ENCODE results near the gene LRRC27. TPM values are rescaled to one million over a fixed set of nuclear protein-coding genes. Genes with fewer than 3 reads are reported as not detected.

The LRRC27 gene
- total RNA-seq, 4 donors from 2014 or later, result 1.5 to 5.3 (median 2.4) TPM

GRCh38 chr10:132417957-132418441, 86.0 kb downstream of the LRRC27 start:
- no peak for DNase-seq
- Histone ChIP-seq H3K27me3 (no peaks in the 10 kb centered on the region), H3K36me3 (peaks cover 0 to 25% (median 0%) of the 10 kb centered on the region in 3 donors), H3K27ac (peak overlapping the region; percentile 77 to 93 (median 88)), H3K4me1 (peaks cover 59 to 99% (median 68%) of the 10 kb centered on the region in 3 donors), H3K4me3 (no peak overlapping the region), H3K9me3 (no peaks in the 10 kb centered on the region)
- intact Hi-C loops (cut with DNase I), result no loop called here
- peak in 1 of 4 donors; percentile 29 for TF ChIP-seq POLR2A (IDR thresholded peaks at IDR 0.05)
- TF ChIP-seq CTCF (IDR thresholded peaks at IDR 0.05), result no peak
- WGBS, 2 donors, result 48 to 51% methylated on average over 11 to 12 of the region's 20 CpGs

- intact Hi-C loops (cut with DNase I), result no loop called here
- Histone ChIP-seq H3K4me1 (peaks cover 52 to 99% (median 68%) of the 10 kb centered on the region in 3 donors), H3K27me3 (no peaks in the 10 kb centered on the region), H3K27ac (peak overlapping the region; percentile 77 to 93 (median 88)), H3K4me3 (no peak overlapping the region), H3K9me3 (no peaks in the 10 kb centered on the region), H3K36me3 (peaks cover 0 to 25% (median 0%) of the 10 kb centered on the region in 3 donors)
- TF ChIP-seq CTCF (IDR thresholded peaks at IDR 0.05) (no peak), POLR2A (IDR thresholded peaks at IDR 0.05) (peak in 3 of 4 donors; percentile 36 to 58 (median 36))
- 25% methylated on average over 4 of the region's 18 CpGs; no CpG with 5 or more reads in 1 of the 2 donors for WGBS, 2 donors
- no peak for DNase-seq
Observed at GRCh38 chr10:132418527-132419416, 86.8 kb downstream of the LRRC27 start.

- Histone ChIP-seq H3K27ac (peak overlapping the region; percentile 77 to 93 (median 88)), H3K36me3 (peaks cover 0 to 25% (median 0%) of the 10 kb centered on the region in 3 donors), H3K4me3 (no peak overlapping the region), H3K27me3 (no peaks in the 10 kb centered on the region), H3K4me1 (peaks cover 55 to 99% (median 63%) of the 10 kb centered on the region in 3 donors), H3K9me3 (no peaks in the 10 kb centered on the region)
- intact Hi-C loops (cut with DNase I), result no loop called here
- WGBS, 2 donors, result 80 to 93% methylated on average over 6 to 8 of the region's 25 CpGs
- TF ChIP-seq CTCF (IDR thresholded peaks at IDR 0.05) (no peak), POLR2A (IDR thresholded peaks at IDR 0.05) (no peak)
- DNase-seq, result no peak
Observed at GRCh38 chr10:132419538-132420468, 87.8 kb downstream of the LRRC27 start.

- DNase-seq, result no peak
- intact Hi-C loops (cut with DNase I), result no loop called here
- Histone ChIP-seq H3K9me3 (no peaks in the 10 kb centered on the region), H3K27ac (peak overlapping the region; percentile 77 to 93 (median 88)), H3K27me3 (no peaks in the 10 kb centered on the region), H3K4me3 (no peak overlapping the region), H3K36me3 (peaks cover 0 to 18% (median 0%) of the 10 kb centered on the region in 3 donors), H3K4me1 (peaks cover 55 to 96% (median 63%) of the 10 kb centered on the region in 3 donors)
- no peak for TF ChIP-seq CTCF (IDR thresholded peaks at IDR 0.05)
- TF ChIP-seq POLR2A (IDR thresholded peaks at IDR 0.05), result no peak
- WGBS, 2 donors, result 46 to 47% methylated on average over 4 to 5 of the region's 8 CpGs
Observed at GRCh38 chr10:132420469-132420980, 88.5 kb downstream of the LRRC27 start.

All from esophagus squamous epithelium (tissue), 5 donors.